Neutrophil (primary cell): ENCODE measurements around the gene LRRC3.

ENCODE experiments used
- H3K27ac ChIP-seq: fragments of 200-600 bp; sonication (generic); 2 replicates; pipeline ENCODE4 v1.5.1; 2016; ENCODE audit warnings: mild to moderate bottlenecking, moderate library complexity
- H3K27me3 ChIP-seq: fragments of 200-600 bp; sonication (generic); 2 replicates; pipeline ENCODE4 v1.6.0; 2016; ENCODE audit warnings: mild to moderate bottlenecking
- H3K36me3 ChIP-seq: fragments of 200-600 bp; sonication (generic); 2 replicates; pipeline ENCODE4 v1.5.1; 2017
- H3K4me1 ChIP-seq, 2 experiments: fragments of 200-600 bp in 1 of 2; sonication (generic) in 1 of 2; 1 replicate in 1 of 2; 2 replicates in 1 of 2; pipeline versions ENCODE4 v1.5.1 to v1.6.1; 2013 to 2016; ENCODE audit warnings: low read depth in 1 of 2, low read length in 1 of 2, mild to moderate bottlenecking in 1 of 2, moderate library complexity in 1 of 2; ENCODE audit not compliant: control insufficient read depth in 1 of 2, insufficient read depth in 1 of 2
- H3K4me3 ChIP-seq, 2 experiments: fragments of 200-600 bp in 1 of 2; sonication (generic) in 1 of 2; 1 replicate in 1 of 2; 2 replicates in 1 of 2; pipeline ENCODE4 v1.5.1; 2013 to 2016; ENCODE audit warnings: low read depth in 1 of 2, low read length in 1 of 2, mild to moderate bottlenecking in 1 of 2, moderate library complexity in 1 of 2
- H3K9me3 ChIP-seq: fragments of 200-600 bp; sonication (generic); 2 replicates; pipeline ENCODE4 v1.5.1; 2016
- CTCF ChIP-seq: fragments of 200-600 bp; sonication (generic); IDR thresholded peaks from 2 replicates; pipeline ENCODE4 v1.5.1; 2016; ENCODE audit warnings: antibody characterized with exemption

The LRRC3 gene

GRCh38 chr21:44440241-44441040 is 14.9 kb upstream of the LRRC3 start:
- H3K9me3 ChIP-seq = no peaks in the 10 kb centered on the region
- no peak overlapping the region for H3K27ac ChIP-seq
- H3K27me3 ChIP-seq = no peaks in the 10 kb centered on the region
- peaks cover 91% of the 10 kb centered on the region for H3K36me3 ChIP-seq
- no peak overlapping the region for H3K4me3 ChIP-seq
- H3K4me1 ChIP-seq = no peaks in the 10 kb centered on the region
- no peak for TF ChIP-seq CTCF

- TF ChIP-seq CTCF = no peak
- H3K27me3 ChIP-seq = no peaks in the 10 kb centered on the region
- H3K4me3 ChIP-seq = no peak overlapping the region
- H3K27ac ChIP-seq = no peak overlapping the region
- no peaks in the 10 kb centered on the region for H3K4me1 ChIP-seq
- no peaks in the 10 kb centered on the region for H3K9me3 ChIP-seq
- peaks cover 85% of the 10 kb centered on the region for H3K36me3 ChIP-seq
Observed at GRCh38 chr21:44441041-44441400, 14.3 kb upstream of the LRRC3 start.

GRCh38 chr21:44441581-44442265 is 13.6 kb upstream of the LRRC3 start:
- Histone ChIP-seq H3K36me3 (peaks cover 78% of the 10 kb centered on the region), H3K27me3 (no peaks in the 10 kb centered on the region), H3K4me1 (no peaks in the 10 kb centered on the region), H3K4me3 (no peak overlapping the region), H3K27ac (no peak overlapping the region), H3K9me3 (no peaks in the 10 kb centered on the region)
- TF ChIP-seq CTCF = no peak

GRCh38 chr21:44442266-44443125 is 12.8 kb upstream of the LRRC3 start:
- TF ChIP-seq CTCF = no peak
- Histone ChIP-seq H3K27me3 (peaks cover 7% of the 10 kb centered on the region), H3K9me3 (no peaks in the 10 kb centered on the region), H3K27ac (no peak overlapping the region), H3K4me1 (no peaks in the 10 kb centered on the region), H3K4me3 (no peak overlapping the region), H3K36me3 (peaks cover 71% of the 10 kb centered on the region)

GRCh38 chr21:44443291-44443890 is 11.9 kb upstream of the LRRC3 start:
- Histone ChIP-seq H3K4me3 (no peak overlapping the region), H3K27me3 (peaks cover 13% of the 10 kb centered on the region), H3K27ac (no peak overlapping the region), H3K36me3 (peaks cover 62% of the 10 kb centered on the region), H3K4me1 (no peaks in the 10 kb centered on the region), H3K9me3 (no peaks in the 10 kb centered on the region)
- TF ChIP-seq CTCF = no peak
